IMR-90 (cell line): ENCODE measurements around the gene RYR2. TPM values are rescaled to one million over a fixed set of nuclear protein-coding genes. Genes with fewer than 3 reads are reported as not detected.

Experiments used
- ATAC-seq: fragments of 200-7000 bp; cut with Tn5 transposase; 2 replicates; pipeline ENCODE4 v1.9.1; 2020; ENCODE audit warnings: low read depth, mild to moderate bottlenecking, moderate library complexity
- BruUV-seq: library from RNA; stranded (reverse); fragments of 400-500 nt; replicated peaks from 2 replicates; lab custom pipeline; 2021; lab: Mats Ljungman, UMichigan
- CTCF ChIA-PET: fragments of 300-600 bp; formaldehyde crosslinking; extraction: SDS; loops from one replicate; lab custom pipeline; 2021; ENCODE audit warnings: antibody characterized with exemption; lab: Yijun Ruan, JAX
- POLR2A ChIA-PET: fragments of 300-600 bp; sonication (Branson Sonifier 250); formaldehyde crosslinking; loops from one replicate; lab custom pipeline; 2022; ENCODE audit warnings: antibody characterized with exemption; ENCODE audit not compliant: unreplicated experiment; lab: Charles Lee
- DNase-seq: peaks from one replicate; pipeline ENCODE4 v3.0.0; 2013
- H2AFZ ChIP-seq: replicated peaks from 2 replicates; pipeline ENCODE3; 2013; ENCODE audit warnings: low read length, mild to moderate bottlenecking; ENCODE audit not compliant: poor library complexity
- H2AK5ac ChIP-seq: 2 replicates; pipeline ENCODE4 v1.6.1; 2013; ENCODE audit warnings: low read depth, low read length, inconsistent platforms
- H2AK9ac ChIP-seq: replicated peaks from 2 replicates; pipeline ENCODE3; 2013; ENCODE audit warnings: mild to moderate bottlenecking, low read depth, low read length, moderate library complexity; ENCODE audit not compliant: poor library complexity
- H2BK120ac ChIP-seq: 2 replicates; pipeline ENCODE4 v1.6.1; 2013; ENCODE audit warnings: low read depth, low read length, inconsistent platforms
- H2BK15ac ChIP-seq: 3 replicates; pipeline ENCODE4 v1.6.1; 2013; ENCODE audit warnings: low read depth, low read length, inconsistent platforms
- H2BK20ac ChIP-seq: 2 replicates; pipeline ENCODE4 v1.6.1; 2013; ENCODE audit warnings: low read depth, mild to moderate bottlenecking, inconsistent platforms, low read length, moderate library complexity
- H2BK5ac ChIP-seq: 2 replicates; pipeline ENCODE4 v1.6.1; 2013; ENCODE audit warnings: mild to moderate bottlenecking, low read depth, low read length, inconsistent platforms; ENCODE audit not compliant: poor library complexity, severe bottlenecking
- H3K14ac ChIP-seq: replicated peaks from 2 replicates; pipeline ENCODE4 v1.6.1; 2013; ENCODE audit warnings: low read depth, low read length, inconsistent platforms
- H3K18ac ChIP-seq: 2 replicates; pipeline ENCODE4 v1.6.1; 2013; ENCODE audit warnings: low read depth, low read length, control low read depth
- H3K23ac ChIP-seq: 2 replicates; pipeline ENCODE4 v1.6.1; 2013; ENCODE audit warnings: low read depth, low read length, inconsistent platforms
- H3K27ac ChIP-seq: 2 replicates; pipeline ENCODE4 v1.5.1; 2013; ENCODE audit warnings: mild to moderate bottlenecking, control low read depth, low read length; ENCODE audit not compliant: insufficient read depth
- H3K27me3 ChIP-seq: 2 replicates; pipeline ENCODE4 v1.6.1; 2013; ENCODE audit warnings: low read length; ENCODE audit not compliant: control insufficient read depth, insufficient read depth
- H3K36me3 ChIP-seq: 2 replicates; pipeline ENCODE4 v1.6.1; 2013; ENCODE audit warnings: low read length, mixed read lengths; ENCODE audit not compliant: control insufficient read depth, insufficient read depth
- H3K4ac ChIP-seq: 2 replicates; pipeline ENCODE4 v1.6.1; 2013; ENCODE audit warnings: low read depth, low read length, inconsistent platforms
- H3K4me1 ChIP-seq: 2 replicates; pipeline ENCODE4 v1.6.1; 2013; ENCODE audit warnings: low read length, mixed read lengths; ENCODE audit not compliant: control insufficient read depth, insufficient read depth
- H3K4me2 ChIP-seq: 2 replicates; pipeline ENCODE4 v1.6.1; 2013; ENCODE audit warnings: low read depth, mild to moderate bottlenecking, control low read depth, low read length, moderate library complexity
- H3K4me3 ChIP-seq: 2 replicates; pipeline ENCODE4 v1.5.1; 2013; ENCODE audit warnings: low read depth, mild to moderate bottlenecking, control low read depth, low read length, moderate library complexity; ENCODE audit not compliant: insufficient read depth
- H3K56ac ChIP-seq: 2 replicates; pipeline ENCODE4 v1.6.1; 2013; ENCODE audit warnings: low read length, inconsistent platforms; ENCODE audit not compliant: insufficient read depth; ENCODE audit errors: extremely low read depth
- H3K79me1 ChIP-seq, 2 experiments: 2 replicates each; pipeline ENCODE4 v1.6.1; 2013; ENCODE audit warnings: low read length in 2 of 2, inconsistent platforms in 1 of 2, low read depth in 1 of 2
- H3K9ac ChIP-seq: 2 replicates; pipeline ENCODE4 v1.6.1; 2013; ENCODE audit warnings: low read depth, low read length, control low read depth
- H3K9me1 ChIP-seq: 2 replicates; pipeline ENCODE4 v1.6.1; 2013; ENCODE audit warnings: low read length, inconsistent platforms; ENCODE audit not compliant: insufficient read depth
- H3K9me3 ChIP-seq: 2 replicates; pipeline ENCODE4 v1.6.1; 2013; ENCODE audit warnings: low read length; ENCODE audit not compliant: control insufficient read depth, insufficient read depth
- H4K20me1 ChIP-seq: 2 replicates; pipeline ENCODE4 v1.6.1; 2013; ENCODE audit warnings: low read length, inconsistent platforms; ENCODE audit not compliant: insufficient read depth
- H4K5ac ChIP-seq: 2 replicates; pipeline ENCODE4 v1.6.1; 2013; ENCODE audit warnings: mild to moderate bottlenecking, low read depth, low read length, control low read depth
- H4K8ac ChIP-seq, 2 experiments: 2 replicates each; pipeline ENCODE4 v1.6.1; 2013; ENCODE audit warnings: low read depth in 2 of 2, low read length in 2 of 2, control low read depth in 1 of 2, inconsistent platforms in 1 of 2
- H4K91ac ChIP-seq: 2 replicates; pipeline ENCODE4 v1.6.1; 2013; ENCODE audit warnings: low read depth, low read length, inconsistent platforms; ENCODE audit not compliant: insufficient read depth
- BHLHE40 ChIP-seq: fragments of 150-350 bp; IDR thresholded peaks from 2 replicates; pipeline ENCODE4 v1.6.1; 2016; ENCODE audit warnings: mild to moderate bottlenecking, low read depth, low read length
- CEBPB ChIP-seq: IDR thresholded peaks from 2 replicates; pipeline ENCODE4 v1.6.1; 2012; ENCODE audit warnings: low read depth, low read length, improper control_type of control experiment
- CHD1 ChIP-seq: IDR thresholded peaks from 2 replicates; pipeline ENCODE4 v1.6.1; 2012; ENCODE audit warnings: low read depth, low read length, improper control_type of control experiment
- CTCF ChIP-seq: conservative IDR thresholded peaks from 2 replicates; pipeline ENCODE4 v1.5.1; 2012; ENCODE audit warnings: mild to moderate bottlenecking, low read depth, low read length, improper control_type of control experiment
- ELK1 ChIP-seq: fragments of 150-350 bp; IDR thresholded peaks from 2 replicates; pipeline ENCODE4 v1.6.1; 2016; ENCODE audit warnings: low read depth, mild to moderate bottlenecking, low read length, moderate library complexity, borderline replicate concordance
- FOS ChIP-seq: fragments of 150-350 bp; IDR thresholded peaks from 2 replicates; pipeline ENCODE4 v1.6.1; 2016; ENCODE audit warnings: low read depth, low read length
- MAFK ChIP-seq: IDR thresholded peaks from 2 replicates; pipeline ENCODE4 v1.6.1; 2012; ENCODE audit warnings: low read depth, low read length, improper control_type of control experiment
- MAZ ChIP-seq: IDR thresholded peaks from 2 replicates; pipeline ENCODE4 v1.6.1; 2012; ENCODE audit warnings: low read depth, mild to moderate bottlenecking, low read length, improper control_type of control experiment, moderate library complexity, borderline replicate concordance
- MXI1 ChIP-seq: IDR thresholded peaks from 2 replicates; pipeline ENCODE4 v1.6.1; 2012; ENCODE audit warnings: low read depth, mild to moderate bottlenecking, low read length, moderate library complexity, borderline replicate concordance
- NFE2L2 ChIP-seq: fragments of 150-350 bp; IDR thresholded peaks from 2 replicates; pipeline ENCODE4 v1.6.1; 2016; ENCODE audit warnings: low read depth, mild to moderate bottlenecking, low read length
- POLR2A ChIP-seq: IDR thresholded peaks from 2 replicates; pipeline ENCODE4 v1.6.1; 2012; ENCODE audit warnings: mild to moderate bottlenecking, low read depth, low read length
- RAD21 ChIP-seq: IDR thresholded peaks from 2 replicates; pipeline ENCODE4 v1.6.1; 2012; ENCODE audit warnings: low read length, improper control_type of control experiment
- RCOR1 ChIP-seq: IDR thresholded peaks from 2 replicates; pipeline ENCODE4 v1.6.1; 2012; ENCODE audit warnings: mild to moderate bottlenecking, low read length, improper control_type of control experiment; ENCODE audit not compliant: insufficient replicate concordance
- RFX5 ChIP-seq: IDR thresholded peaks from 2 replicates; pipeline ENCODE4 v1.8.0; 2012; ENCODE audit warnings: low read depth, mild to moderate bottlenecking, low read length, moderate library complexity
- SMC3 ChIP-seq: fragments of 150-350 bp; IDR thresholded peaks from 2 replicates; pipeline ENCODE4 v1.6.1; 2016; ENCODE audit warnings: low read depth, mild to moderate bottlenecking, antibody characterized with exemption, low read length, moderate library complexity
- USF2 ChIP-seq: fragments of 150-350 bp; IDR thresholded peaks from 2 replicates; pipeline ENCODE4 v1.6.1; 2017; ENCODE audit warnings: mild to moderate bottlenecking, antibody characterized with exemption, low read length, low read depth
- WGBS, 2 experiments: methylation state at CpG; one replicate each; pipeline versions ENCODE4 v1.1.5 to v1.1.7; 2013; ENCODE audit warnings: missing lambda C conversion rate in 2 of 2; ENCODE audit not compliant: insufficient read length in 1 of 2; ENCODE audit errors: extremely low coverage in 2 of 2; 5-methylcytosine and 5-hydroxymethylcytosine counted together
- dilution Hi-C: fragments of 300-500 bp; cut with HindIII; formaldehyde crosslinking; loops from one replicate; pipeline ENCODE4 v1.14.3; 2018; ENCODE audit warnings: low sequenced_read_pairs; ENCODE audit not compliant: unreplicated experiment
- in situ Hi-C: fragments of 300-500 bp; cut with MboI; formaldehyde crosslinking; loops from 3 replicates; pipeline ENCODE4 v1.14.3; 2019; ENCODE audit warnings: low sequenced_read_pairs, inconsistent platforms, mixed read lengths
- intact Hi-C: fragments of 100-400 bp; cut with micrococcal nuclease; formaldehyde crosslinking; loops from 2 replicates; pipeline ENCODE4 v1.10.0; 2022
- polyA plus RNA-seq, 3 experiments: library from polyadenylated mRNA; depleted of rRNA; stranded (reverse); fragments of >200 nt; gene quantifications; 2 replicates each; pipeline ENCODE4 v1.2.3, GENCODE V29; 2012; ENCODE audit warnings: low replicate concordance in 1 of 3
- total RNA-seq: library from RNA; depleted of rRNA; stranded (reverse); fragments of >200 nt; gene quantifications from 2 replicates; pipeline ENCODE4 v1.2.3, GENCODE V29; 2012

RYR2 gene
- total and polyA plus RNA-seq, 2 of the 4 experiments (the other 2 are of a cell fraction), result not detected

- no peak overlapping the region for H3K4me2 ChIP-seq
- H2AFZ ChIP-seq, result no peak overlapping the region
- DNase-seq, result no peak
- no peak overlapping the region for H3K9ac ChIP-seq
- peaks cover 2% of the 10 kb centered on the region; the same call in 1 of the 2 replicates for H3K9me3 ChIP-seq
- H2BK15ac ChIP-seq, result no peak overlapping the region
- H4K8ac ChIP-seq, result no peak overlapping the region
- intact Hi-C loops (no loop called here), in situ Hi-C loops (no loop called here), dilution Hi-C loops (no loop called here)
- no peak overlapping the region for H3K23ac ChIP-seq
- no peak overlapping the region for H2AK9ac ChIP-seq
- H3K56ac ChIP-seq, result no peak overlapping the region
- H3K79me1 ChIP-seq, result no peaks in the 10 kb centered on the region
- BruUV-seq, result no TSS peak
- H3K4me1 ChIP-seq, result no peaks in the 10 kb centered on the region
- H4K20me1 ChIP-seq, result no peaks in the 10 kb centered on the region
- H2BK120ac ChIP-seq, result no peak overlapping the region
- no peaks in the 10 kb centered on the region for H3K36me3 ChIP-seq
- no peaks in the 10 kb centered on the region for H3K27me3 ChIP-seq
- no CpG with 5 or more reads among the region's 2 CpGs for WGBS, 2 experiments
- ChIA-PET CTCF (no interaction called here), POLR2A (no interaction called here)
- no peak overlapping the region for H2BK20ac ChIP-seq
- no peak overlapping the region for H2AK5ac ChIP-seq
- H3K14ac ChIP-seq, result no peak overlapping the region
- no peak overlapping the region for H4K91ac ChIP-seq
- H3K18ac ChIP-seq, result no peak overlapping the region
- no peak for ATAC-seq
- no peak overlapping the region for H3K4ac ChIP-seq
- H3K4me3 ChIP-seq, result no peak overlapping the region
- H2BK5ac ChIP-seq, result no peak overlapping the region
- no peaks in the 10 kb centered on the region for H3K9me1 ChIP-seq
- TF ChIP-seq FOS, result no peak
- no peak for TF ChIP-seq BHLHE40
- no peak for TF ChIP-seq MXI1
- TF ChIP-seq CTCF, result no peak
- no peak for TF ChIP-seq RFX5
- TF ChIP-seq CHD1, result no peak
- no peak for TF ChIP-seq CEBPB
- no peak for TF ChIP-seq NFE2L2
- TF ChIP-seq RAD21, result no peak
- no peak for TF ChIP-seq RCOR1
- no peak for TF ChIP-seq MAFK
- TF ChIP-seq SMC3, result no peak
- no peak for TF ChIP-seq USF2
- no peak for TF ChIP-seq ELK1
- TF ChIP-seq MAZ, result no peak
- no peak for TF ChIP-seq POLR2A
- no peak overlapping the region for H3K27ac ChIP-seq
- H4K5ac ChIP-seq, result no peak overlapping the region
Observed at GRCh38 chr1:237748171-237748960, 706.4 kb downstream of the RYR2 start.
